Measurements from ENCODE around the gene BABAM1.

DNA sequence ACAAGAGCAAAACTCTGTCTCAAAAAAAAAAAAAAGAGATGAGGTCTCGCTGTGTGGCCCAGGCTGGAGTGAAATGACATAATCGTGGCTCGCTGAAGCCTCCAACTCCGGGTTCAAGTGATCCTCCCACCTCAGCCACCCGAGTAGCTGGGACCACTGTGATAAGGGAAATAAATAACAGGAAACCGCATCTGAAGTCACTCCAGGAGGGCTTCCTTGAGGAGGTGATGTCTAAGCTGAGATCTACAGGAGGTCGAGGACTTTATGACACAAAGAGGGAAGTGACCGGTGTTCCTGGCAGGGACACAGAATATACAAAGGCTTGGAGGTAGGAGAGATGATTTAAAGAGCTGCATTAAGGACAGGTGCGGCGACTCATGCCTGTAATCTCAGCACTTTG lies 12.6 kb upstream of the BABAM1 start:
- no peak for TF ChIP-seq EP300 (IDR thresholded peaks at IDR 0.05)
- TF ChIP-seq, protein P1, sequence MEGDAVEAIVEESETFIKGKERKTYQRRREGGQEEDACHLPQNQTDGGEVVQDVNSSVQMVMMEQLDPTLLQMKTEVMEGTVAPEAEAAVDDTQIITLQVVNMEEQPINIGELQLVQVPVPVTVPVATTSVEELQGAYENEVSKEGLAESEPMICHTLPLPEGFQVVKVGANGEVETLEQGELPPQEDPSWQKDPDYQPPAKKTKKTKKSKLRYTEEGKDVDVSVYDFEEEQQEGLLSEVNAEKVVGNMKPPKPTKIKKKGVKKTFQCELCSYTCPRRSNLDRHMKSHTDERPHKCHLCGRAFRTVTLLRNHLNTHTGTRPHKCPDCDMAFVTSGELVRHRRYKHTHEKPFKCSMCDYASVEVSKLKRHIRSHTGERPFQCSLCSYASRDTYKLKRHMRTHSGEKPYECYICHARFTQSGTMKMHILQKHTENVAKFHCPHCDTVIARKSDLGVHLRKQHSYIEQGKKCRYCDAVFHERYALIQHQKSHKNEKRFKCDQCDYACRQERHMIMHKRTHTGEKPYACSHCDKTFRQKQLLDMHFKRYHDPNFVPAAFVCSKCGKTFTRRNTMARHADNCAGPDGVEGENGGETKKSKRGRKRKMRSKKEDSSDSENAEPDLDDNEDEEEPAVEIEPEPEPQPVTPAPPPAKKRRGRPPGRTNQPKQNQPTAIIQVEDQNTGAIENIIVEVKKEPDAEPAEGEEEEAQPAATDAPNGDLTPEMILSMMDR (IDR thresholded peaks at IDR 0.05): no peak
